MCF 10A (cell line): ENCODE data around the gene ASIC1. TPM values are rescaled to one million over a fixed set of nuclear protein-coding genes. Genes with fewer than 3 reads are reported as not detected.

Source experiments
- BruUV-seq: library from RNA; stranded (reverse); fragments of 400-500 nt; replicated peaks from 2 replicates; lab custom pipeline; 2021; lab: Mats Ljungman, UMichigan
- CTCF ChIA-PET: fragments of 300-600 bp; sonication (Branson Sonifier 250); formaldehyde crosslinking; extraction: SDS; loops from one replicate; lab custom pipeline; 2021; ENCODE audit warnings: antibody characterized with exemption, inconsistent platforms; lab: Yijun Ruan, JAX
- POLR2A ChIA-PET: fragments of 300-600, 350-650 bp; sonication (Branson Sonifier 250); formaldehyde crosslinking; extraction: SDS; loops from one replicate; lab custom pipeline; 2020; ENCODE audit warnings: antibody characterized with exemption, inconsistent platforms; lab: Yijun Ruan, JAX
- DNase-seq: peaks from one replicate; pipeline ENCODE4 v3.0.0-alpha.2; 2018; ENCODE audit not compliant: unreplicated experiment
- H3K27ac Mint-ChIP-seq: one replicate; pipeline ENCODE4 v1.8.0; 2022; ENCODE audit warnings: mild to moderate bottlenecking, low read depth, mixed read lengths; ENCODE audit not compliant: unreplicated experiment
- H3K27me3 Mint-ChIP-seq: one replicate; pipeline ENCODE4 v1.8.0; 2022; ENCODE audit warnings: mixed read lengths; ENCODE audit not compliant: insufficient read depth, unreplicated experiment
- H3K36me3 Mint-ChIP-seq: one replicate; pipeline ENCODE4 v1.8.0; 2022; ENCODE audit warnings: mild to moderate bottlenecking, moderate library complexity, mixed read lengths; ENCODE audit not compliant: insufficient read depth, unreplicated experiment
- H3K4me1 Mint-ChIP-seq: one replicate; pipeline ENCODE4 v1.8.0; 2022; ENCODE audit warnings: mixed read lengths; ENCODE audit not compliant: insufficient read depth, unreplicated experiment
- H3K4me3 Mint-ChIP-seq: one replicate; pipeline ENCODE4 v1.8.0; 2022; ENCODE audit warnings: mild to moderate bottlenecking, moderate library complexity, mixed read lengths; ENCODE audit not compliant: unreplicated experiment
- H3K9me3 Mint-ChIP-seq: one replicate; pipeline ENCODE4 v1.8.0; 2022; ENCODE audit warnings: mixed read lengths; ENCODE audit not compliant: unreplicated experiment
- intact Hi-C: fragments of 100-400 bp; cut with micrococcal nuclease; formaldehyde crosslinking; loops from 2 replicates; pipeline ENCODE4 v1.14.1; 2022
- total RNA-seq: library from RNA; stranded (reverse); gene quantifications from 2 replicates; pipeline ENCODE4 v1.2.3, GENCODE V29; 2022
- TF ChIP-seq, protein P1 (sequence below): fragments of 200-600 bp; IDR thresholded peaks from one replicate; pipeline ENCODE4 v1.8.0; 2022; ENCODE audit warnings: antibody characterized with exemption, mild to moderate bottlenecking; ENCODE audit not compliant: unreplicated experiment

ASIC1 gene
- total RNA-seq, 1 experiment from 2014 or later, result 1.7 TPM

DNA sequence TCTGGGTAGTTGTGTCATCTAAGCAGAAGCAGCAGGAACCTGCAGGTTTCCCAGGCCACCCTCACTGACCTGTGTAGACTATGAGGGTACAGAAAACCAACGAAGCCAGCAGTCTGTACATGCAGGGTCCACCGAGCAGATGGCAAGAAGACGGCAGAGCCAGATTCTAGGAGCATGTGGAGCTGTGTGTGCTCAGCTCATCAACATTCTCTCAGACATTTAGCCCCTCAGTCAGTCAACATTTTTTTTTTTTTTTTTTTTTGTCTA, 7.3 kb upstream of the ASIC1 start:
- no TSS peak for BruUV-seq
- POLR2A ChIA-PET, result interaction anchor here (1.1 kb wide), 1 partner anchor 91 kb away, joined by 3 read pairs; no protein-coding TSS in a partner anchor

DNA sequence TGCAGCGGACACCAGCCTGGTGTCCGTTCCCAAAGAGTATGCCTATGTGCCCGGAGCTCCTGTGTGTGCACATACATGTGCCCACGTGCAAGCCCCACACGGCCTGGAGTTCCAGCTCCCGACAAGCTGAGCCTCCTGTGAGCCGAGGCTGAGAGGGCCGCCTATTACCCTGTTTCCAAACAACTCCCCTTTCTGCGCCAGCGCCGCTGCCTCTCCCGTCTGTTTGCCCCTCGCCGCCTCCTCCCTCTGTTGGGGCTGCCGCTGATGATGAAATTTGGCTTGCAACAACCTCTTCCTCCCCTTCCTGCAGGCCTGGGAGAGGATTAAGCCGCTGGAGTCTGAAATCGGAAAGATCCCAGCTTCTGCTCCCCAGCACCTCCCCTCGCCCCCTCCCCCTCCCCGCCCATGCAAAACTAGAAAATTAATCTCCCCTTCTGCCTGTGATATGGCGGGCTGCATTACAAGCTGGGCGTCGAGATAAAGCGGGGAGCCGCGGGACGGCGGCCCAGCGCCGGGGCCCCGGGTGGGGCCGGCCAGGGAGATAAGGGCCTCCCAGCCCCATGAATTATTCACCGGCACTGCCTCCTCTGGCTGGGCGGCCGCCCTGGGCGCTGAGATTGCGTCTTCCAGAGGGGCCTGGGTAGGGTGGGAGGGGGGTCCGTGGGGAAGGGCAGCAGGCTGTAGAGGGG, 6.8 kb upstream of the ASIC1 start:
- no peak overlapping the region for H3K27ac Mint-ChIP-seq
- BruUV-seq, result no TSS peak
- peaks cover 1% of the 10 kb centered on the region for H3K4me1 Mint-ChIP-seq
- ChIA-PET POLR2A (interaction anchor here (1.1 kb wide), 1 partner anchor 92 kb away, joined by 3 read pairs; no protein-coding TSS in a partner anchor), CTCF (interaction anchor here (0.5 to 2.0 kb wide), 8 partner anchors 12 to 462 kb away, joined by 3 to 13 read pairs (median 4); no protein-coding TSS in a partner anchor)
- TF ChIP-seq, protein P1, sequence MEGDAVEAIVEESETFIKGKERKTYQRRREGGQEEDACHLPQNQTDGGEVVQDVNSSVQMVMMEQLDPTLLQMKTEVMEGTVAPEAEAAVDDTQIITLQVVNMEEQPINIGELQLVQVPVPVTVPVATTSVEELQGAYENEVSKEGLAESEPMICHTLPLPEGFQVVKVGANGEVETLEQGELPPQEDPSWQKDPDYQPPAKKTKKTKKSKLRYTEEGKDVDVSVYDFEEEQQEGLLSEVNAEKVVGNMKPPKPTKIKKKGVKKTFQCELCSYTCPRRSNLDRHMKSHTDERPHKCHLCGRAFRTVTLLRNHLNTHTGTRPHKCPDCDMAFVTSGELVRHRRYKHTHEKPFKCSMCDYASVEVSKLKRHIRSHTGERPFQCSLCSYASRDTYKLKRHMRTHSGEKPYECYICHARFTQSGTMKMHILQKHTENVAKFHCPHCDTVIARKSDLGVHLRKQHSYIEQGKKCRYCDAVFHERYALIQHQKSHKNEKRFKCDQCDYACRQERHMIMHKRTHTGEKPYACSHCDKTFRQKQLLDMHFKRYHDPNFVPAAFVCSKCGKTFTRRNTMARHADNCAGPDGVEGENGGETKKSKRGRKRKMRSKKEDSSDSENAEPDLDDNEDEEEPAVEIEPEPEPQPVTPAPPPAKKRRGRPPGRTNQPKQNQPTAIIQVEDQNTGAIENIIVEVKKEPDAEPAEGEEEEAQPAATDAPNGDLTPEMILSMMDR, result no peak
- no peak for DNase-seq
- H3K4me3 Mint-ChIP-seq, result no peak overlapping the region
- intact Hi-C loops, result no loop called here
- no peaks in the 10 kb centered on the region for H3K9me3 Mint-ChIP-seq
- no peaks in the 10 kb centered on the region for H3K36me3 Mint-ChIP-seq
- peaks cover 34% of the 10 kb centered on the region for H3K27me3 Mint-ChIP-seq

More for the DNA sequence above, 7.3 kb upstream of the ASIC1 start:
- Mint-ChIP-seq H3K27ac (no peak overlapping the region), H3K9me3 (no peaks in the 10 kb centered on the region), H3K36me3 (no peaks in the 10 kb centered on the region), H3K4me3 (no peak overlapping the region), H3K27me3 (peaks cover 34% of the 10 kb centered on the region), H3K4me1 (no peaks in the 10 kb centered on the region)
- no peak for DNase-seq
- TF ChIP-seq, protein P1, result no peak
- CTCF ChIA-PET, result interaction anchor here (0.5 to 2.0 kb wide), 7 partner anchors 11 to 461 kb away, joined by 3 to 13 read pairs (median 4); no protein-coding TSS in a partner anchor
- intact Hi-C loops, result no loop called here

DNA sequence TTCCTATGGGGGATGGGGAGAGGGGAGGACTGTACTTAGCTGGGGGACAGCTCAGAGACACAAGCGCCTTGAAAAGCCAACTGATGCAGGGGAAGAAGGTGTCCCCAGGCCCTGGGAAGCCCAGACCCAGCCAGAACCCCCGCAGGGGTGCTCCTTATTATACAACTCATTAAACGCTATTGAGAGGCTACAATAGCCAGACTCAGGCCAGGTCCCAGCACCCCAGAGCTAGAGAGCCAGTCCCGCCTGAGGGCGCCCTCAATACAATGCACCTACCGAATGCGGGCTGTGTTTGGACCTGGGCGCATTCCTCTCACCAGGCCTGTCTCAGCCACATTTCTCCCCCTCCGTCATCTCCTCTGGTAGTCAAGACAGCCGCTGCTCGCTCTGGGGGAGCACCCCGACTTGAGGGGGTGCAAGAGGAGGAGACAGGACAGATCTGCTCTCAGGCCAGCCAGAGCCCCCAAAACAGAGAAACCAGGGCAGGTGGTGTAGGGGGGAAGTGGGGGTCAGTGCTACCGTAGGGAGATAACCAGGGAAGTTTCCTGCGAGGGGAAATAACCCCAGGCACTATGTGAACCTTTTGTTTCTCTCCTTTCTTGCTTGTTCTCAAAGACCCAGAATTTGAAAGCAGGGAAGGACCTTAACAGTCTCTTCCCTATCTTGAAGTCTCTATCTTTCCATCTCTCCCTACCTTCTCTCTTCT, 6.1 kb upstream of the ASIC1 start:
- DNase-seq, result no peak
- Mint-ChIP-seq H3K36me3 (no peaks in the 10 kb centered on the region), H3K4me1 (peaks cover 8% of the 10 kb centered on the region), H3K27ac (no peak overlapping the region), H3K27me3 (peaks cover 39% of the 10 kb centered on the region), H3K9me3 (no peaks in the 10 kb centered on the region), H3K4me3 (no peak overlapping the region)
- BruUV-seq, result no TSS peak
- TF ChIP-seq, protein P1, result no peak
- ChIA-PET CTCF (interaction anchor here (0.6 to 1.8 kb wide), 3 partner anchors 20 to 106 kb away, joined by 3 to 6 read pairs (median 3); no protein-coding TSS in a partner anchor), POLR2A (interaction anchor here (0.6 kb wide), 1 partner anchor 13 kb away, joined by 3 read pairs; no protein-coding TSS in a partner anchor)
- intact Hi-C loops, result no loop called here

DNA sequence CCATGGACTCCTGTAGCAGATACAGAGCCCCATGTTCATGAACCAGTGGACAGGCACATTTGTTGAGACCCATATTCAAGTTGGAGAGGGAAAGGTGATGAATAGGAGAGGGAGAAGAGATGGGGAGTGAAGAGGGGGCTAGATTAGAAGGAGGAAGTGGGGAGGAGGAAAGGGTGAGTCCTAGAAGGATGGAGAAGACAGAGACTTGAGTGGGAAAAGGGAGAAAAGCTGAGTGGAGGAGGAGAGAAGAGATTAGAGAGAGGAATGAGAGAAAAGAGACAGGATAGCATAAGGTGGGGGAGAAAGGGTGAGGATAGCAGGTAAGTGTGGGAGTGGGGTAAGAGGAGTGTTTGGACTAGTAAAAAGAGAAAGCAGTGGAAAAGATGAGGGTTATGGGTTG, 4.9 kb upstream of the ASIC1 start:
- no peaks in the 10 kb centered on the region for H3K36me3 Mint-ChIP-seq
- TF ChIP-seq, protein P1, result no peak
- POLR2A ChIA-PET, result no interaction called here
- peaks cover 18% of the 10 kb centered on the region for H3K4me1 Mint-ChIP-seq
- intact Hi-C loops, result no loop called here
- H3K9me3 Mint-ChIP-seq, result no peaks in the 10 kb centered on the region
- CTCF ChIA-PET, result interaction anchor here (1.0 to 4.4 kb wide), 2 partner anchors 14 to 86 kb away, joined by 6 to 90 read pairs; no protein-coding TSS in a partner anchor
- H3K4me3 Mint-ChIP-seq, result no peak overlapping the region
- H3K27ac Mint-ChIP-seq, result peak overlapping the region; percentile 11
- peaks cover 49% of the 10 kb centered on the region for H3K27me3 Mint-ChIP-seq
- no TSS peak for BruUV-seq
- no peak for DNase-seq
